ENCODE measurements around the gene FAM209B.
"Not testable (repeated sequence)": the region's sequence is repeated elsewhere in the genome, so short reads cannot be mapped to it uniquely, and the experiment has no call there.

The FAM209B gene

GRCh38 chr20:56517211-56517610 is 15.8 kb upstream of the FAM209B start:
- H3K27ac Mint-ChIP-seq: no peak overlapping the region
- peaks cover 13% of the 10 kb centered on the region for H3K9me3 Mint-ChIP-seq
- peaks cover 80% of the 10 kb centered on the region for H3K36me3 Mint-ChIP-seq (ENCODE audit: low read depth)
- no peaks in the 10 kb centered on the region for H3K27me3 Mint-ChIP-seq (ENCODE audit: low read depth)
- no peak for TF ChIP-seq CTCF (IDR thresholded peaks at IDR 0.05; ENCODE audit: unreplicated experiment in 3 of 3)
- no peak overlapping the region for H3K4me3 Mint-ChIP-seq
- H3K4me1 Mint-ChIP-seq: peaks cover 35% of the 10 kb centered on the region

DNA sequence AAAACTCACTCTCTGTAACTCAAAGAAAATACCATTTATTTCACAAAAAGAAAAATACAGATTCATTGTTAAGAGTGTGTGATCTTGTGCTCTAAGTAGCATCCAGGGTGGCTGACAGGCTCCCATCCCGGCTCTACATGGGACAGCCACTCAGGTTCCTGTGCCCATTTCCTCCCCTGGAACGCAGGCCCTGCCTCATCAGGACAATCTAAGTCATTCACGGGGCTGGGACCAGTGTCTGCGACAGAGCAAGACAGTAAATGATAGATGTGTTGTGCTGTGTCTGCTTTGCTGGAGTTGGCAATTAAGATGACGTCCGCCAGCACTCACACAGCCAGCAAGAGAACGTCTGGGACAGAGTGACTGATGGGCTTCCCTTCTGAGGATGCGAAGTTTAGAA is 15.4 kb upstream of the FAM209B start:
- TF ChIP-seq CTCF (IDR thresholded peaks at IDR 0.05; ENCODE audit: unreplicated experiment in 3 of 3): no peak
- Mint-ChIP-seq H3K4me1 (peaks cover 33% of the 10 kb centered on the region), H3K27me3 (ENCODE audit: low read depth) (no peaks in the 10 kb centered on the region), H3K27ac (no peak overlapping the region), H3K36me3 (ENCODE audit: low read depth) (peaks cover 80% of the 10 kb centered on the region), H3K4me3 (no peak overlapping the region), H3K9me3 (peaks cover 13% of the 10 kb centered on the region)

DNA sequence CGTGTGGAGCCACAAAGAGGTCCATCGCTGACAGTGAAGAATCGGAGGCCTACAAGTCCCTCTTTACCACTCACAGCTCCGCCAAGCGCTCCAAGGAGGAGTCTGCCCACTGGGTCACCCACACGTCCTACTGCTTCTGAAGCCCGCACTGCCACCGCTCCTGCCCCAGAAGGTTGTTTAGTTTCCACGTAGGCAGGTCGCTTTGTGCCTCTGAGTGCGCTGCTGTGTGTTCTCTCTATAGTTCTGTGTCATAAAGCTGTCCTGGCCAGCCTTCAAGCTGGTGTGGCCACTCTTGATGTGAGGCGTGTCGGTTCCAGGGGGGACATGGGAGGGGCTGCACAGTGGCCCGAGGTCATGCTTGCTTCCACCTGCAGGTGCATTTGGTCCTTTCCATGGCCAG is 14.9 kb upstream of the FAM209B start:
- Mint-ChIP-seq H3K36me3 (ENCODE audit: low read depth) (peaks cover 80% of the 10 kb centered on the region), H3K27me3 (ENCODE audit: low read depth) (no peaks in the 10 kb centered on the region), H3K4me1 (peaks cover 28% of the 10 kb centered on the region), H3K27ac (no peak overlapping the region), H3K4me3 (no peak overlapping the region), H3K9me3 (peaks cover 14% of the 10 kb centered on the region)
- TF ChIP-seq CTCF (IDR thresholded peaks at IDR 0.05; ENCODE audit: unreplicated experiment in 3 of 3): no peak

DNA sequence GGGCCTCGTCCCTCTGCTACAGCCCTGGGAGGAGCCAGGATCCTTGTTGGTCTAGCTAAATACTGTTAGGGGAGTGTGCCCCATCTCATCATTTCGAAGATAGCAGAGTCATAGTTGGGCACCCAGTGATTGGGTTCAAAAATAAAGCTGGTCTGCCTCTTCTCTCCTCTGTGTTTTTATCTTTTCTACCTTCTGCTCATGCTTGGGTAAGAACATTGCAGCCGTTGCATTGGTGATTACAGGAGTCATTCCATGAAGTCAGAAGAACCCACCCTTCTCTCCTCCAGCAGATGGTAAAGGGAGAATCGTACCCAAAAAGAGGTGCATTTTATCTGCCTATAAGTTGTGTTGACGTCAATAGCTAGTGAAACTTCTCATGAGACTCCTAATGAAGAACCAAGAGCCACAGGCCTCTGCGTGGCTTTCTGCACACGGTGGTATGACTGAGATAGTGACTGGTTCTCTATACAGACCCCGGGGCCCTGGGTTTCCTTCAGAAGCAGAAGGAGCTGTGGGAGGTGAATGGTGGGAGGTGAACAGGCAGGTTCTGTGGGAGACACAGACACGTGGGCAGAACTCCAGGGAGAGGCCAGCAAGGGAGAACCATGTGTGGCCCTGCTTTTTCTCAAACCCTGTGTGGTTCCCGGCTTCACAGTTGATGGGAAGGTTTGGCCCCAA is 14.2 kb upstream of the FAM209B start:
- peaks cover 80% of the 10 kb centered on the region for H3K36me3 Mint-ChIP-seq (ENCODE audit: low read depth)
- H3K4me3 Mint-ChIP-seq: no peak overlapping the region
- peaks cover 21% of the 10 kb centered on the region for H3K4me1 Mint-ChIP-seq
- H3K9me3 Mint-ChIP-seq: peaks cover 17% of the 10 kb centered on the region
- no peak for TF ChIP-seq CTCF (IDR thresholded peaks at IDR 0.05; ENCODE audit: unreplicated experiment in 3 of 3)
- no peak overlapping the region for H3K27ac Mint-ChIP-seq
- no peaks in the 10 kb centered on the region for H3K27me3 Mint-ChIP-seq (ENCODE audit: low read depth)

- no peak for TF ChIP-seq CTCF (IDR thresholded peaks at IDR 0.05; ENCODE audit: unreplicated experiment in 3 of 3)
- H3K36me3 Mint-ChIP-seq (ENCODE audit: low read depth): peaks cover 77% of the 10 kb centered on the region
- H3K4me1 Mint-ChIP-seq: peaks cover 17% of the 10 kb centered on the region
- H3K4me3 Mint-ChIP-seq: no peak overlapping the region
- H3K9me3 Mint-ChIP-seq: peaks cover 17% of the 10 kb centered on the region
- no peaks in the 10 kb centered on the region for H3K27me3 Mint-ChIP-seq (ENCODE audit: low read depth)
- H3K27ac Mint-ChIP-seq: no peak overlapping the region
Measured at GRCh38 chr20:56519551-56519950, 13.5 kb upstream of the FAM209B start.

- H3K36me3 Mint-ChIP-seq (ENCODE audit: low read depth): peaks cover 77% of the 10 kb centered on the region
- TF ChIP-seq CTCF (IDR thresholded peaks at IDR 0.05; ENCODE audit: unreplicated experiment in 3 of 3): no peak
- no peaks in the 10 kb centered on the region for H3K27me3 Mint-ChIP-seq (ENCODE audit: low read depth)
- no peak overlapping the region for H3K4me3 Mint-ChIP-seq
- no peak overlapping the region for H3K27ac Mint-ChIP-seq
- H3K9me3 Mint-ChIP-seq: peaks cover 17% of the 10 kb centered on the region
- H3K4me1 Mint-ChIP-seq: peaks cover 17% of the 10 kb centered on the region
Measured at GRCh38 chr20:56520180-56520579, 12.9 kb upstream of the FAM209B start.

DNA sequence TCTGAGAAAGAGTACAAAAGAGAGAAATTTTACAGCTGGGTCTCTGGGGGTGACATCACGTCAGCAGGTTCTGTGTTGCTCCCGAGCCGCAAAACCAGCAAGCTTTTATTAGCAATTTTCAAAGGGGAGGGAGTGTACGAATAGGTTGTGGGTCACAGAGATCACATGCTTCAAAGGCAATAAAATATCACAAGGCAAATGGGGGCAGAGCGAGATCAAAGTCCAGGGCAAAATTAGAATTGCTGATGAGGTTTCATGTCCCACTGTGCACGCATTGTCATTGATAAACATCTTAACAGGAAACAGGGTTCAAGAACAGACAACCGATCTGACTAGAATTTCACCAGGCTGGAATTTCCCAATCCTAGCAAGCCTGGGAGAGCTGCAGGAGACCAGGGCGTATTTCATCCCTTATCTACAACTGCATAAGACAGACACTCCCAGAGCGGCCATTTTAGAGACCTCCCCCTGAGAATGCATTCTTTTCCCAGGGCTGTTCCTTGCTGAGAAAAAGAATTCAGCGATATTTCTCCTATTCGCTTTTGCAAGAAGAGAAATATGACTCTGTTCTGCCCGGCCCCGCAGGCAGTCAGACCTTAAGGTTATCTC is 12.2 kb upstream of the FAM209B start:
- H3K27ac Mint-ChIP-seq: not testable (repeated sequence)
- peaks cover 17% of the 10 kb centered on the region for H3K9me3 Mint-ChIP-seq
- H3K36me3 Mint-ChIP-seq (ENCODE audit: low read depth): peaks cover 71% of the 10 kb centered on the region

More for the DNA sequence above, 12.2 kb upstream of the FAM209B start:
- H3K4me1 Mint-ChIP-seq: peaks cover 11% of the 10 kb centered on the region
- H3K27me3 Mint-ChIP-seq (ENCODE audit: low read depth); H3K4me3 Mint-ChIP-seq: not testable (repeated sequence)

Data from nephron (organoid).